HepG2 (cell line): ENCODE results near the gene HELZ. TPM values are rescaled to one million over a fixed set of nuclear protein-coding genes. Genes with fewer than 3 reads are reported as not detected.

Experiments used
- CBX1 ChIP-seq: IDR thresholded peaks from one replicate; pipeline ENCODE4 v1.6.1; 2016; ENCODE audit warnings: antibody characterized with exemption, low read depth
- FOXM1 ChIP-seq: sonication (generic); formaldehyde crosslinking; IDR thresholded peaks from 2 replicates; pipeline ENCODE4 v1.5.0; 2020; ENCODE audit warnings: missing genetic modification reagents
- GATAD1 ChIP-seq: IDR thresholded peaks from 2 replicates; pipeline ENCODE4 v1.6.1; 2016; ENCODE audit warnings: missing genetic modification reagents, missing compliant biosample characterization
- ISX ChIP-seq: sonication (generic); formaldehyde crosslinking; conservative IDR thresholded peaks from 2 replicates; pipeline ENCODE4 v1.5.0; 2020; ENCODE audit warnings: missing genetic modification reagents
- KLF12 ChIP-seq: sonication (generic); formaldehyde crosslinking; IDR thresholded peaks from 2 replicates; pipeline ENCODE4 v1.4.0; 2020; ENCODE audit warnings: missing genetic modification reagents, borderline replicate concordance
- MXD4 ChIP-seq: IDR thresholded peaks from 2 replicates; pipeline ENCODE4 v1.6.1; 2016; ENCODE audit warnings: mild to moderate bottlenecking, missing biosample characterization, missing genetic modification reagents
- PCBP1 ChIP-seq: fragments of 200-400 bp; formaldehyde crosslinking; IDR thresholded peaks from 2 replicates; pipeline ENCODE4 v1.6.1; 2017; ENCODE audit warnings: mild to moderate bottlenecking, low read depth, low read length, borderline replicate concordance
- PLRG1 ChIP-seq: fragments of 450-650 bp; conservative IDR thresholded peaks from 2 replicates; pipeline ENCODE4 v1.6.1; 2016
- SATB2 ChIP-seq: sonication (generic); formaldehyde crosslinking; IDR thresholded peaks from 2 replicates; pipeline ENCODE4 v1.5.0; 2020; ENCODE audit warnings: missing genetic modification reagents
- TARDBP ChIP-seq: sonication (generic); formaldehyde crosslinking; IDR thresholded peaks from 2 replicates; pipeline ENCODE4 v1.8.0; 2022; ENCODE audit warnings: mild to moderate bottlenecking, missing genetic modification reagents
- ZEB1 ChIP-seq: IDR thresholded peaks from 2 replicates; pipeline ENCODE4 v1.6.1; 2012; ENCODE audit warnings: mild to moderate bottlenecking, low read depth, inconsistent platforms; ENCODE audit not compliant: insufficient replicate concordance
- ZKSCAN5 ChIP-seq: sonication (generic); formaldehyde crosslinking; IDR thresholded peaks from 2 replicates; pipeline ENCODE4 v1.5.1; 2020; ENCODE audit warnings: mild to moderate bottlenecking, missing genetic modification reagents
- ZMYM4 ChIP-seq: sonication (generic); formaldehyde crosslinking; IDR thresholded peaks from 2 replicates; pipeline ENCODE4 v1.8.1; 2023; ENCODE audit warnings: mild to moderate bottlenecking, missing genetic modification reagents
- ZNF766 ChIP-seq: sonication (generic); formaldehyde crosslinking; IDR thresholded peaks from 2 replicates; pipeline ENCODE4 v1.5.0; 2020; ENCODE audit warnings: missing genetic modification reagents, borderline replicate concordance
- polyA plus RNA-seq, 8 experiments: library from polyadenylated mRNA; depleted of rRNA in 3 of 8; stranded (reverse) in 7 of 8; unstranded in 1 of 8; fragments of >200 nt; fragmentation: Illumina TruSeq in 4 of 8; extraction: Trizol in 4 of 8; gene quantifications; 2 replicates each; pipeline versions ENCODE4 v1.2.1 to v1.2.3, GENCODE V29; 2011 to 2016; ENCODE audit warnings: low read depth in 4 of 8, missing spikeins in 1 of 8, mixed read lengths in 1 of 8; ENCODE audit not compliant: insufficient read depth in 1 of 8
- total RNA-seq, 5 experiments: library from RNA; depleted of rRNA; stranded (reverse); fragments of >200 nt; fragmentation: Illumina TruSeq; extraction: Trizol; gene quantifications; 2 replicates each; pipeline ENCODE4 v1.2.3, GENCODE V29; 2016; ENCODE audit warnings: low read depth in 1 of 5
- TF ChIP-seq, protein P1 (sequence below): sonication (generic); formaldehyde crosslinking; IDR thresholded peaks from 2 replicates; pipeline ENCODE4 v1.8.0; 2022; ENCODE audit warnings: mild to moderate bottlenecking, missing genetic modification reagents
- TF ChIP-seq, protein P2 (sequence below): sonication (generic); formaldehyde crosslinking; IDR thresholded peaks from 2 replicates; pipeline ENCODE4 v1.4.0; 2020; ENCODE audit warnings: missing genetic modification reagents, mild to moderate bottlenecking, borderline replicate concordance
- TF ChIP-seq, protein P3 (sequence below): sonication (generic); formaldehyde crosslinking; IDR thresholded peaks from 2 replicates; pipeline ENCODE4 v1.9.0; 2021; ENCODE audit warnings: missing genetic modification reagents, borderline replicate concordance
- TF ChIP-seq, protein P4 (sequence below): sonication (generic); formaldehyde crosslinking; IDR thresholded peaks from 2 replicates; pipeline ENCODE4 v1.5.0; 2020; ENCODE audit warnings: missing genetic modification reagents
- TF ChIP-seq, protein P5 (sequence below): sonication (generic); formaldehyde crosslinking; conservative IDR thresholded peaks from 2 replicates; pipeline ENCODE4 v1.8.0; 2022; ENCODE audit warnings: mild to moderate bottlenecking, moderate library complexity, missing genetic modification reagents

The HELZ gene
- total and polyA plus RNA-seq, 2 of the 13 experiments (the other 11 are each of a cell fraction or from before 2014, with no cell fraction given), result 35.3 to 52.4 TPM

DNA sequence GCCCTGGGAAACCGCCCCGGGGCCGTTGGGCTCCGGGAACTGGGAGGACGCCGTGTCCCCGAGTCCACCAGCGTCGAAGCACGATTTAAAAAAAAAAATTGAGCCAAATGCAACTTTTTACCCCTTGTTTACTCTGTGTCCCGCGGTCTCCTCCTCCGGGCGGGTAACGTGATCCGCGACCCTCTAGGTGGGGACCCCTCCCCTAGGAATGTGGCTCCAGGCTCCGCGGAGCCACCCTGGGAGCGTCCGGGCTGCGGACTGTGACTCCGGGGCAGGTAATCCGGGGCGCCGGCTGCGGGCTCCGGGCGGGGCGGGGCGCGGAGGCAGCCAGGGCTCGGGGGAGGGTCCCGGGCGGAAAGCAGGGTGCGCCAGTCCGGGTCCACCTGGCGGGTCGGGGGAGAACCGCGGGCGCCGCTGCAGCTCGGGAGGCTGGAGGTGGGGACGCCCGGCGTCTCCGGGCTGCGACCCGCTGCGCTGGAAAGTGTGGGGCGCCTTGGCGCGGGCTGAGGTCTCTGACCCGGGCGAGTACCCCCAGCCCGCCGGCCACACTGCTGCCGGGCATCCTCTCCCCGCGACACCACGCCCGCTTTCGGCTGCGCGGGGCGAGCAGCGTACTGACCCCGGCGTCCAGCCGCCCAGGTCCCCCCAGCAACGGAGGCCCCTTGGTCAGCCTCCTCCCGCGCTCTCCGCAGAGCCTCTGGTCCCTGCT, 852 bp upstream of the HELZ start (continued):
- TF ChIP-seq, protein P1, sequence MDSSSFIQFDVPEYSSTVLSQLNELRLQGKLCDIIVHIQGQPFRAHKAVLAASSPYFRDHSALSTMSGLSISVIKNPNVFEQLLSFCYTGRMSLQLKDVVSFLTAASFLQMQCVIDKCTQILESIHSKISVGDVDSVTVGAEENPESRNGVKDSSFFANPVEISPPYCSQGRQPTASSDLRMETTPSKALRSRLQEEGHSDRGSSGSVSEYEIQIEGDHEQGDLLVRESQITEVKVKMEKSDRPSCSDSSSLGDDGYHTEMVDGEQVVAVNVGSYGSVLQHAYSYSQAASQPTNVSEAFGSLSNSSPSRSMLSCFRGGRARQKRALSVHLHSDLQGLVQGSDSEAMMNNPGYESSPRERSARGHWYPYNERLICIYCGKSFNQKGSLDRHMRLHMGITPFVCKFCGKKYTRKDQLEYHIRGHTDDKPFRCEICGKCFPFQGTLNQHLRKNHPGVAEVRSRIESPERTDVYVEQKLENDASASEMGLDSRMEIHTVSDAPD (CRISPR knock-in tag), result no peak
- TF ChIP-seq, protein P2, sequence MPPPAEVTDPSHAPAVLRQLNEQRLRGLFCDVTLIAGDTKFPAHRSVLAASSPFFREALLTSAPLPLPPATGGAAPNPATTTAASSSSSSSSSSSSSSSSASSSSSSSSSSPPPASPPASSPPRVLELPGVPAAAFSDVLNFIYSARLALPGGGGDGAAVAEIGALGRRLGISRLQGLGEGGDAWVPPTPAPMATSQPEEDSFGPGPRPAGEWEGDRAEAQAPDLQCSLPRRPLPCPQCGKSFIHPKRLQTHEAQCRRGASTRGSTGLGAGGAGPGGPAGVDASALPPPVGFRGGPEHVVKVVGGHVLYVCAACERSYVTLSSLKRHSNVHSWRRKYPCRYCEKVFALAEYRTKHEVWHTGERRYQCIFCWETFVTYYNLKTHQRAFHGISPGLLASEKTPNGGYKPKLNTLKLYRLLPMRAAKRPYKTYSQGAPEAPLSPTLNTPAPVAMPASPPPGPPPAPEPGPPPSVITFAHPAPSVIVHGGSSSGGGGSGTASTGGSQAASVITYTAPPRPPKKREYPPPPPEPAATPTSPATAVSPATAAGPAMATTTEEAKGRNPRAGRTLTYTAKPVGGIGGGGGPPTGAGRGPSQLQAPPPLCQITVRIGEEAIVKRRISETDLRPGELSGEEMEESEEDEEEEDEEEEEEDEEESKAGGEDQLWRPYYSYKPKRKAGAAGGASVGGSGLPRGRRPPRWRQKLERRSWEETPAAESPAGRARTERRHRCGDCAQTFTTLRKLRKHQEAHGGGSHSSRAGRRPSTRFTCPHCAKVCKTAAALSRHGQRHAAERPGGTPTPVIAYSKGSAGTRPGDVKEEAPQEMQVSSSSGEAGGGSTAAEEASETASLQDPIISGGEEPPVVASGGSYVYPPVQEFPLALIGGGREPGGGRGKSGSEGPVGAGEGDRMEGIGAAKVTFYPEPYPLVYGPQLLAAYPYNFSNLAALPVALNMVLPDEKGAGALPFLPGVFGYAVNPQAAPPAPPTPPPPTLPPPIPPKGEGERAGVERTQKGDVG (CRISPR knock-in tag), result no peak
- peak; percentile 39; the same call in 1 of the 2 replicates for TF ChIP-seq ZNF766 (CRISPR knock-in tag)
- TF ChIP-seq FOXM1 (CRISPR knock-in tag), result peak; percentile 41; the same call in 1 of the 2 replicates
- TF ChIP-seq, protein P3, sequence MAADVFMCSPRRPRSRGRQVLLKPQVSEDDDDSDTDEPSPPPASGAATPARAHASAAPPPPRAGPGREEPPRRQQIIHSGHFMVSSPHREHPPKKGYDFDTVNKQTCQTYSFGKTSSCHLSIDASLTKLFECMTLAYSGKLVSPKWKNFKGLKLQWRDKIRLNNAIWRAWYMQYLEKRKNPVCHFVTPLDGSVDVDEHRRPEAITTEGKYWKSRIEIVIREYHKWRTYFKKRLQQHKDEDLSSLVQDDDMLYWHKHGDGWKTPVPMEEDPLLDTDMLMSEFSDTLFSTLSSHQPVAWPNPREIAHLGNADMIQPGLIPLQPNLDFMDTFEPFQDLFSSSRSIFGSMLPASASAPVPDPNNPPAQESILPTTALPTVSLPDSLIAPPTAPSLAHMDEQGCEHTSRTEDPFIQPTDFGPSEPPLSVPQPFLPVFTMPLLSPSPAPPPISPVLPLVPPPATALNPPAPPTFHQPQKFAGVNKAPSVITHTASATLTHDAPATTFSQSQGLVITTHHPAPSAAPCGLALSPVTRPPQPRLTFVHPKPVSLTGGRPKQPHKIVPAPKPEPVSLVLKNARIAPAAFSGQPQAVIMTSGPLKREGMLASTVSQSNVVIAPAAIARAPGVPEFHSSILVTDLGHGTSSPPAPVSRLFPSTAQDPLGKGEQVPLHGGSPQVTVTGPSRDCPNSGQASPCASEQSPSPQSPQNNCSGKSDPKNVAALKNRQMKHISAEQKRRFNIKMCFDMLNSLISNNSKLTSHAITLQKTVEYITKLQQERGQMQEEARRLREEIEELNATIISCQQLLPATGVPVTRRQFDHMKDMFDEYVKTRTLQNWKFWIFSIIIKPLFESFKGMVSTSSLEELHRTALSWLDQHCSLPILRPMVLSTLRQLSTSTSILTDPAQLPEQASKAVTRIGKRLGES (CRISPR knock-in tag), result 0 out of 2 replicates have a peak, but pooled peaks have one; percentile 55
- peak; percentile 61 for TF ChIP-seq ZEB1
- peak; percentile 62; the same call in 1 of the 2 replicates for TF ChIP-seq SATB2 (CRISPR knock-in tag)
- 0 out of 2 replicates have a peak, but pooled peaks have one; percentile 35 for TF ChIP-seq PCBP1
- TF ChIP-seq, protein P4, sequence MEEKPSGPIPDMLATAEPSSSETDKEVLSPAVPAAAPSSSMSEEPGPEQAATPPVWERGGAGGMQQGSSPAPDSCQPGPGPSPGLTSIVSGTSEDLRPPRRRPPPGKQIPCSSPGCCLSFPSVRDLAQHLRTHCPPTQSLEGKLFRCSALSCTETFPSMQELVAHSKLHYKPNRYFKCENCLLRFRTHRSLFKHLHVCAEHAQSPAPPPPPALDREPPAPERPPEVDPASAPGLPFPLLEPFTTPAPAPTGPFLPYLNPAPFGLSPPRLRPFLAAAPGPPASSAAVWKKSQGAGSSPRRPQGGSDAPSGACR (CRISPR knock-in tag), result peak; percentile 75; the same call in 1 of the 2 replicates
- peak; percentile 86 for TF ChIP-seq KLF12 (CRISPR knock-in tag)
- no peak; the same call in 1 of the 2 replicates for TF ChIP-seq TARDBP (CRISPR knock-in tag)
- TF ChIP-seq ZMYM4 (CRISPR knock-in tag), result peak; percentile 66; the same call in 1 of the 2 replicates
- TF ChIP-seq MXD4 (CRISPR knock-in tag), result no peak
- peak; percentile 38 for TF ChIP-seq CBX1
- TF ChIP-seq ISX, result 0 out of 2 replicates have a peak, but pooled peaks have one; percentile 60
- TF ChIP-seq ZKSCAN5 (CRISPR knock-in tag), result no peak
- 0 out of 2 replicates have a peak, but pooled peaks have one; percentile 7 for TF ChIP-seq GATAD1 (CRISPR knock-in tag)
- no peak for TF ChIP-seq PLRG1
- TF ChIP-seq, protein P5, sequence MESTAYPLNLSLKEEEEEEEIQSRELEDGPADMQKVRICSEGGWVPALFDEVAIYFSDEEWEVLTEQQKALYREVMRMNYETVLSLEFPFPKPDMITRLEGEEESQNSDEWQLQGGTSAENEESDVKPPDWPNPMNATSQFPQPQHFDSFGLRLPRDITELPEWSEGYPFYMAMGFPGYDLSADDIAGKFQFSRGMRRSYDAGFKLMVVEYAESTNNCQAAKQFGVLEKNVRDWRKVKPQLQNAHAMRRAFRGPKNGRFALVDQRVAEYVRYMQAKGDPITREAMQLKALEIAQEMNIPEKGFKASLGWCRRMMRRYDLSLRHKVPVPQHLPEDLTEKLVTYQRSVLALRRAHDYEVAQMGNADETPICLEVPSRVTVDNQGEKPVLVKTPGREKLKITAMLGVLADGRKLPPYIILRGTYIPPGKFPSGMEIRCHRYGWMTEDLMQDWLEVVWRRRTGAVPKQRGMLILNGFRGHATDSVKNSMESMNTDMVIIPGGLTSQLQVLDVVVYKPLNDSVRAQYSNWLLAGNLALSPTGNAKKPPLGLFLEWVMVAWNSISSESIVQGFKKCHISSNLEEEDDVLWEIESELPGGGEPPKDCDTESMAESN (CRISPR knock-in tag), result peak; percentile 77
